K562 (cell line): ENCODE data around the gene BSPRY. TPM values are rescaled to one million over a fixed set of nuclear protein-coding genes. Genes with fewer than 3 reads are reported as not detected.

ENCODE experiments used
- EWSR1 ChIP-seq: fragments of 450-650 bp; IDR thresholded peaks from 2 replicates; pipeline ENCODE4 v1.6.1; 2018; ENCODE audit warnings: borderline replicate concordance, mild to moderate bottlenecking, low read depth, moderate library complexity; ENCODE audit not compliant: partially characterized antibody
- HNRNPL ChIP-seq: fragments of 200-400 bp; formaldehyde crosslinking; IDR thresholded peaks from 2 replicates; pipeline ENCODE4 v1.6.1; 2017; ENCODE audit warnings: low read depth, mild to moderate bottlenecking, low read length
- MCM2 ChIP-seq: fragments of 450-650 bp; IDR thresholded peaks from 2 replicates; pipeline ENCODE4 v1.6.1; 2017; ENCODE audit warnings: low read depth, mild to moderate bottlenecking
- MEF2D ChIP-seq: conservative IDR thresholded peaks from 2 replicates; pipeline ENCODE4 v1.6.1; 2016; ENCODE audit warnings: low read depth, missing genetic modification characterization, missing compliant biosample characterization
- RBM34 ChIP-seq: fragments of 200-400 bp; formaldehyde crosslinking; IDR thresholded peaks from 2 replicates; pipeline ENCODE4 v1.6.1; 2018; ENCODE audit warnings: low read length, borderline replicate concordance; ENCODE audit not compliant: insufficient read depth
- SMAD2 ChIP-seq: fragments of 150-350 bp; IDR thresholded peaks from 2 replicates; pipeline ENCODE4 v1.6.1; 2014; ENCODE audit warnings: low read depth, mild to moderate bottlenecking, low read length
- ZNF197 ChIP-seq: fragments of 200-800 bp; sonication (Bioruptor generic); IDR thresholded peaks from 2 replicates; pipeline ENCODE4 v1.6.1; 2016; ENCODE audit warnings: low read depth, missing genetic modification characterization, missing compliant biosample characterization
- ZNF280A ChIP-seq: fragments of 450-650 bp; IDR thresholded peaks from 2 replicates; pipeline ENCODE4 v1.6.1; 2018; ENCODE audit warnings: mild to moderate bottlenecking, low read depth; ENCODE audit not compliant: partially characterized antibody
- ZNF518B ChIP-seq: fragments of 250-450 bp; sonication (Bioruptor Pico); IDR thresholded peaks from 2 replicates; pipeline ENCODE4 v1.5.0; 2021; ENCODE audit warnings: mild to moderate bottlenecking, moderate library complexity
- ZNF76 ChIP-seq: fragments of 250-450 bp; sonication (Bioruptor Pico); IDR thresholded peaks from 2 replicates; pipeline ENCODE4 v1.4.0; 2020; ENCODE audit warnings: mild to moderate bottlenecking, moderate library complexity, borderline replicate concordance
- ZZZ3 ChIP-seq: fragments of 450-650 bp; IDR thresholded peaks from 2 replicates; pipeline ENCODE4 v1.6.1; 2016; ENCODE audit warnings: antibody characterized with exemption, mild to moderate bottlenecking, moderate library complexity
- polyA plus RNA-seq, 8 experiments: library from polyadenylated mRNA; depleted of rRNA in 4 of 8; stranded (reverse) in 5 of 8; unstranded in 3 of 8; fragments of >200 nt; fragmentation: Nextera tagmentation in 2 of 8; fragmentation: Illumina TruSeq in 1 of 8; extraction: Ambion mirVana in 2 of 8; extraction: Trizol in 1 of 8; gene quantifications; 2 replicates each; pipeline versions ENCODE4 v1.2.1 to v1.2.3, GENCODE V29; 2011 to 2014; ENCODE audit warnings: inconsistent platforms in 1 of 8, missing spikeins in 1 of 8
- total RNA-seq, 7 experiments: library from RNA; depleted of rRNA in 6 of 7; stranded (reverse); fragments of >200 nt in 6 of 7; fragmentation: Illumina TruSeq in 2 of 7; extraction: Trizol in 2 of 7; gene quantifications; 2 replicates each; pipeline versions ENCODE4 v1.2.1 to v1.2.3, GENCODE V29; 2011 to 2021; ENCODE audit warnings: low replicate concordance in 1 of 7
- TF ChIP-seq, protein P1 (sequence below): sonication (generic); formaldehyde crosslinking; IDR thresholded peaks from 2 replicates; pipeline ENCODE4 v1.8.0; 2023; ENCODE audit warnings: mild to moderate bottlenecking, missing genetic modification reagents
- TF ChIP-seq, protein P2 (sequence below): IDR thresholded peaks from 3 replicates; pipeline ENCODE4 v1.6.1; 2011; ENCODE audit warnings: borderline replicate concordance, mild to moderate bottlenecking, moderate library complexity; ENCODE audit not compliant: insufficient read length; ENCODE audit errors: extremely low read depth

The BSPRY gene
- total and polyA plus RNA-seq, 9 of the 15 experiments (the other 6 are each of a cell fraction or from before 2014, with no cell fraction given), result 0.07 to 0.67 (median 0.18) TPM

- no peak for TF ChIP-seq EWSR1
- no peak for TF ChIP-seq MCM2
- no peak for TF ChIP-seq ZNF76 (CRISPR knock-in tag)
- TF ChIP-seq ZNF280A, result no peak
- TF ChIP-seq, protein P1, sequence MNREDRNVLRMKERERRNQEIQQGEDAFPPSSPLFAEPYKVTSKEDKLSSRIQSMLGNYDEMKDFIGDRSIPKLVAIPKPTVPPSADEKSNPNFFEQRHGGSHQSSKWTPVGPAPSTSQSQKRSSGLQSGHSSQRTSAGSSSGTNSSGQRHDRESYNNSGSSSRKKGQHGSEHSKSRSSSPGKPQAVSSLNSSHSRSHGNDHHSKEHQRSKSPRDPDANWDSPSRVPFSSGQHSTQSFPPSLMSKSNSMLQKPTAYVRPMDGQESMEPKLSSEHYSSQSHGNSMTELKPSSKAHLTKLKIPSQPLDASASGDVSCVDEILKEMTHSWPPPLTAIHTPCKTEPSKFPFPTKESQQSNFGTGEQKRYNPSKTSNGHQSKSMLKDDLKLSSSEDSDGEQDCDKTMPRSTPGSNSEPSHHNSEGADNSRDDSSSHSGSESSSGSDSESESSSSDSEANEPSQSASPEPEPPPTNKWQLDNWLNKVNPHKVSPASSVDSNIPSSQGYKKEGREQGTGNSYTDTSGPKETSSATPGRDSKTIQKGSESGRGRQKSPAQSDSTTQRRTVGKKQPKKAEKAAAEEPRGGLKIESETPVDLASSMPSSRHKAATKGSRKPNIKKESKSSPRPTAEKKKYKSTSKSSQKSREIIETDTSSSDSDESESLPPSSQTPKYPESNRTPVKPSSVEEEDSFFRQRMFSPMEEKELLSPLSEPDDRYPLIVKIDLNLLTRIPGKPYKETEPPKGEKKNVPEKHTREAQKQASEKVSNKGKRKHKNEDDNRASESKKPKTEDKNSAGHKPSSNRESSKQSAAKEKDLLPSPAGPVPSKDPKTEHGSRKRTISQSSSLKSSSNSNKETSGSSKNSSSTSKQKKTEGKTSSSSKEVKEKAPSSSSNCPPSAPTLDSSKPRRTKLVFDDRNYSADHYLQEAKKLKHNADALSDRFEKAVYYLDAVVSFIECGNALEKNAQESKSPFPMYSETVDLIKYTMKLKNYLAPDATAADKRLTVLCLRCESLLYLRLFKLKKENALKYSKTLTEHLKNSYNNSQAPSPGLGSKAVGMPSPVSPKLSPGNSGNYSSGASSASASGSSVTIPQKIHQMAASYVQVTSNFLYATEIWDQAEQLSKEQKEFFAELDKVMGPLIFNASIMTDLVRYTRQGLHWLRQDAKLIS (CRISPR knock-in tag), result no peak
- TF ChIP-seq HNRNPL, result no peak
- TF ChIP-seq ZNF518B (CRISPR knock-in tag), result no peak
- TF ChIP-seq, protein P2, sequence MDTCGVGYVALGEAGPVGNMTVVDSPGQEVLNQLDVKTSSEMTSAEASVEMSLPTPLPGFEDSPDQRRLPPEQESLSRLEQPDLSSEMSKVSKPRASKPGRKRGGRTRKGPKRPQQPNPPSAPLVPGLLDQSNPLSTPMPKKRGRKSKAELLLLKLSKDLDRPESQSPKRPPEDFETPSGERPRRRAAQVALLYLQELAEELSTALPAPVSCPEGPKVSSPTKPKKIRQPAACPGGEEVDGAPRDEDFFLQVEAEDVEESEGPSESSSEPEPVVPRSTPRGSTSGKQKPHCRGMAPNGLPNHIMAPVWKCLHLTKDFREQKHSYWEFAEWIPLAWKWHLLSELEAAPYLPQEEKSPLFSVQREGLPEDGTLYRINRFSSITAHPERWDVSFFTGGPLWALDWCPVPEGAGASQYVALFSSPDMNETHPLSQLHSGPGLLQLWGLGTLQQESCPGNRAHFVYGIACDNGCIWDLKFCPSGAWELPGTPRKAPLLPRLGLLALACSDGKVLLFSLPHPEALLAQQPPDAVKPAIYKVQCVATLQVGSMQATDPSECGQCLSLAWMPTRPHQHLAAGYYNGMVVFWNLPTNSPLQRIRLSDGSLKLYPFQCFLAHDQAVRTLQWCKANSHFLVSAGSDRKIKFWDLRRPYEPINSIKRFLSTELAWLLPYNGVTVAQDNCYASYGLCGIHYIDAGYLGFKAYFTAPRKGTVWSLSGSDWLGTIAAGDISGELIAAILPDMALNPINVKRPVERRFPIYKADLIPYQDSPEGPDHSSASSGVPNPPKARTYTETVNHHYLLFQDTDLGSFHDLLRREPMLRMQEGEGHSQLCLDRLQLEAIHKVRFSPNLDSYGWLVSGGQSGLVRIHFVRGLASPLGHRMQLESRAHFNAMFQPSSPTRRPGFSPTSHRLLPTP, result no peak
- TF ChIP-seq MEF2D, result no peak
- TF ChIP-seq ZZZ3, result no peak
- no peak for TF ChIP-seq RBM34
- TF ChIP-seq ZNF197 (CRISPR knock-in tag), result no peak
- no peak for TF ChIP-seq SMAD2
Measured at GRCh38 chr9:113343732-113344231, 5.6 kb upstream of the BSPRY start (continued).
